ENCODE results near the gene PPP3CA.

DNA sequence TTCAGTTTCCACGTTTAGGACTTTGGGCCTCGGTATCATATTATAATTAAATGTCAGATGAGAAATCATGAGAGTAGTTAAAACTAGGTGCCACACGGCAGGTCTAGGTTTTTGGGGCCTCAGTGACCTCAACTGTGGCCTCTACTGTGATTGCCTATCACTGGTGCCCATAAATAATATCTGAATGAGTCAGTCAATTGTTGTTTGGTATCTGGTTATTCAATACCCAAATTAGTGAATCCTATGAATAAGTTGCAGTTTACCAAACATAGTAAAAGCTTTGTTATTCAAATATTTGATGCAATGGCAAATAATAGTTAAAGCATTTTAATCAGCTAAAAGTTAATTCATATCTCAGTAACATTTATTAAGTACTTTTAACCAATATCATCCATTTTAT, 188.8 kb downstream of the PPP3CA start:
- TF ChIP-seq, protein P1, sequence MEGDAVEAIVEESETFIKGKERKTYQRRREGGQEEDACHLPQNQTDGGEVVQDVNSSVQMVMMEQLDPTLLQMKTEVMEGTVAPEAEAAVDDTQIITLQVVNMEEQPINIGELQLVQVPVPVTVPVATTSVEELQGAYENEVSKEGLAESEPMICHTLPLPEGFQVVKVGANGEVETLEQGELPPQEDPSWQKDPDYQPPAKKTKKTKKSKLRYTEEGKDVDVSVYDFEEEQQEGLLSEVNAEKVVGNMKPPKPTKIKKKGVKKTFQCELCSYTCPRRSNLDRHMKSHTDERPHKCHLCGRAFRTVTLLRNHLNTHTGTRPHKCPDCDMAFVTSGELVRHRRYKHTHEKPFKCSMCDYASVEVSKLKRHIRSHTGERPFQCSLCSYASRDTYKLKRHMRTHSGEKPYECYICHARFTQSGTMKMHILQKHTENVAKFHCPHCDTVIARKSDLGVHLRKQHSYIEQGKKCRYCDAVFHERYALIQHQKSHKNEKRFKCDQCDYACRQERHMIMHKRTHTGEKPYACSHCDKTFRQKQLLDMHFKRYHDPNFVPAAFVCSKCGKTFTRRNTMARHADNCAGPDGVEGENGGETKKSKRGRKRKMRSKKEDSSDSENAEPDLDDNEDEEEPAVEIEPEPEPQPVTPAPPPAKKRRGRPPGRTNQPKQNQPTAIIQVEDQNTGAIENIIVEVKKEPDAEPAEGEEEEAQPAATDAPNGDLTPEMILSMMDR (optimal IDR thresholded peaks at IDR 0.05 in 1 of 3, IDR thresholded peaks at IDR 0.05 in 1 of 3, conservative IDR thresholded peaks at IDR 0.05 in 1 of 3; ENCODE audit: extremely low read depth in 1 of 3, insufficient read depth in 2 of 3, low read length in 3 of 3): no peak
- no peak for TF ChIP-seq EZH2 (IDR thresholded peaks at IDR 0.05; ENCODE audit: low read length)
